Skeletal muscle tissue (tissue), 4 donors: Measurements from ENCODE around the gene GPALPP1. TPM values are rescaled to one million over a fixed set of nuclear protein-coding genes. Genes with fewer than 3 reads are reported as not detected.
A peak's percentile ranks its signal among the peaks of the same experiment; 100 is the strongest.
"Not testable (repeated sequence)": the region's sequence is repeated elsewhere in the genome, so short reads cannot be mapped to it uniquely, and the experiment has no call there.

ENCODE experiments used
- H3K27ac ChIP-seq: one replicate; pipeline ENCODE4 v1.7.0; 2013; ENCODE audit warnings: mild to moderate bottlenecking, low read depth, low read length, inconsistent platforms
- H3K27me3 ChIP-seq, 3 donors: one replicate each; pipeline ENCODE4 v1.7.0; 2013; ENCODE audit warnings: low read length in 3 of 3; ENCODE audit not compliant: control insufficient read depth in 3 of 3, insufficient read depth in 3 of 3
- H3K36me3 ChIP-seq, 3 donors: one replicate each; pipeline ENCODE4 v1.7.0; 2013; ENCODE audit warnings: low read length in 3 of 3; ENCODE audit not compliant: control insufficient read depth in 3 of 3, insufficient read depth in 3 of 3
- H3K4me1 ChIP-seq, 3 donors: one replicate each; pipeline ENCODE4 v1.7.0; 2013; ENCODE audit warnings: low read length in 3 of 3, mild to moderate bottlenecking in 3 of 3; ENCODE audit not compliant: control insufficient read depth in 3 of 3, insufficient read depth in 3 of 3
- H3K4me3 ChIP-seq, 3 donors: one replicate each; pipeline ENCODE4 v1.7.0; 2013; ENCODE audit warnings: low read length in 3 of 3
- H3K9ac ChIP-seq, 3 donors: one replicate each; pipeline ENCODE4 v1.7.0; 2013; ENCODE audit warnings: low read length in 3 of 3, mild to moderate bottlenecking in 3 of 3, moderate library complexity in 2 of 3, low read depth in 1 of 3
- H3K9me3 ChIP-seq, 3 donors: one replicate each; pipeline ENCODE4 v1.7.0; 2013; ENCODE audit warnings: low read length in 3 of 3; ENCODE audit not compliant: control insufficient read depth in 3 of 3
- total RNA-seq: library from RNA; depleted of rRNA; stranded (reverse); fragments of >200 nt; gene quantifications from one replicate; pipeline ENCODE4 v1.2.3, GENCODE V29; 2014
- donor health status: Osteomylitis.

Gene GPALPP1, protein sequence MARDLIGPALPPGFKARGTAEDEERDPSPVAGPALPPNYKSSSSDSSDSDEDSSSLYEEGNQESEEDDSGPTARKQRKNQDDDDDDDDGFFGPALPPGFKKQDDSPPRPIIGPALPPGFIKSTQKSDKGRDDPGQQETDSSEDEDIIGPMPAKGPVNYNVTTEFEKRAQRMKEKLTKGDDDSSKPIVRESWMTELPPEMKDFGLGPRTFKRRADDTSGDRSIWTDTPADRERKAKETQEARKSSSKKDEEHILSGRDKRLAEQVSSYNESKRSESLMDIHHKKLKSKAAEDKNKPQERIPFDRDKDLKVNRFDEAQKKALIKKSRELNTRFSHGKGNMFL
- 15.1 TPM for total RNA-seq

DNA sequence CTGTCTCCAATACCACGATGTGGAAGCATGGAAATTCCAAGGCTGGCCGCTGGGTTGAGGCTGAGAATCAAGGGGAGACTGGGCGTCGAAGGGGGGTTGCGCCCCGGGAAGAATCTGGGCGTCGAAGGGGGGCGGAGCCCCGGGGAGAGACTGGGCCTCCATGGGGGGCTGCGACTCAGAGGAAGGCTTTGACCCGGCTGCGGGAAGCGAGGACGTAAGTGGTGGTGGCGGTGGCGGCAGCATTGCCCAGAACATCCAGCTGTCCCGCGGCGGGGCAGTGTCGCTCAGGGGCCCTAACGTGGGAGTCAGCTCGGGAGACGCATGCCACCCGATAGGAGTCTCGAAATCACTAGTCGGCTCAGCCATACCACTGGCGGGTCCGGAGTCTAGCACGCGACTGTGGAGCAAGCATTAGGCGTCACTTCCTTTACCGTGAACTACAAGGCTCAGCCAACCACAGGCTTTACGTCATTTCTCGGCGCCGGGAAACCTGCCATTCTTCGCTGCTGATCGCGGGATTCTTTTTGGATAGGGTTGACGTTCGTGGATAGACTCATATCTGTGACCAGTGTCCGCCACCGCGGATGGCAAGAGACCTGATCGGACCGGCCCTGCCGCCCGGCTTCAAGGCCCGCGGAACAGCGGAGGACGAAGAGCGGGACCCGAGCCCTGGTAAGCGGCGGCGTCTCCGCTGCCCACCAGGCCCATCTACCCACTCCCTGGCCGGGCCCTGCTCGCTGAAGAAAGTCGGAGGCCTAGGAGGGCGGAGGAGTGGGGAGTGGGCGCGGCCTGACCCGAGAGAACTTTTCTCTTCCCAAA, at the start of gene GPALPP1, which contains the start of gene NUFIP1:
Gene GPALPP1, plus strand, starts transcription at position 468 of the 819 bp plus-strand sequence. Its CDS starts 117 bp downstream, at position 585.
Gene NUFIP1, minus strand, starts transcription at position 401 of the 819 bp plus-strand sequence. Its CDS starts 35 bp downstream, at position 366.
- H3K27me3 ChIP-seq, result no peaks in the 10 kb centered on the region
- H3K9me3 ChIP-seq, result no peaks in the 10 kb centered on the region
- H3K27ac ChIP-seq, result peak within 1 kb of the TSS; percentile 96
- peak within 1 kb of the TSS; percentile 96 to 97 (median 97) for H3K4me3 ChIP-seq
- H3K9ac ChIP-seq, result peak within 1 kb of the TSS; percentile 97 to 100 (median 98)
- peaks cover 0 to 11% (median 6%) of the 10 kb centered on the region in 3 donors for H3K36me3 ChIP-seq
- H3K4me1 ChIP-seq, result peaks cover 23 to 29% (median 24%) of the 10 kb centered on the region in 3 donors

DNA sequence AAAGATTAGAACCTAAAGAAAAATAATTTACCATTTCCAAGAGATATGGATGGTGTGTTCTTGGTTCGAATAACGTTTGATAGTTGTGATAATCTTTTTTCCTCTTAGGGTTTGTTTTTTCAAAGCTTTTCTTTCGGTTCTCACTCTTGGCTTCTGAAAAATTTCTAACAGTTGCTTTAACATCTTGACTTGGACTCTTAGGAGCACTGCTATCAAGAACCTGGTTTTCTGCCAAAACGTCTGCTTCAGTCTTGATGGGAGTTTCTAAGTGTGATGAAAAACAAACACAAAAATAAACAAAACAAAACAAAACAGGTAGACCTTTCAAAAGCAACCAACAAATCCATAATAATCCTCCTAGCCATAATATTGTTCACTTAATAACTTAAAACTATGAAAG, 45.9 kb upstream of the GPALPP1 start:
- not testable (repeated sequence) for H3K9ac ChIP-seq, H3K9me3 ChIP-seq, H3K27me3 ChIP-seq, H3K4me3 ChIP-seq, H3K4me1 ChIP-seq, H3K27ac ChIP-seq, H3K36me3 ChIP-seq

DNA sequence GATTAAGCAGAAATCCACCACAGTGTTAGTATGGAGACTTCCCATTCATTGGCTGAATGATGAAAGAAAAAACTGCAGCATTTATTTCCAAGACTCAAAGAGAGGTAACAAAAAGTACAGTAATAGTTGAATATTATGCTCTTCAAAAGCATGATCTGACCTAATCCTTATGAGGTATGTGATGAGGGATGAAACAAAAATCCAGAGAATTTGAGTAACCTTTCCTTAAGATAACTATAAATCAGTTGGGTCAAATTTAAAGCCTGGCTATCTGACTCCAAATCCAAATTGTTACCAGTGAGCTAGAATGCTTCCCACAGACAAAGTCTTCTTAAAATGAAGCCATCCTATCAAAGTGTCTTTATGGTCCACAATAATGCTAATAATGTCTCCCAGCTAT, 38.2 kb upstream of the GPALPP1 start:
- no peak overlapping the region for H3K9ac ChIP-seq
- no peaks in the 10 kb centered on the region for H3K36me3 ChIP-seq
- peaks cover 0 to 11% (median 6%) of the 10 kb centered on the region in 3 donors for H3K4me1 ChIP-seq
- peak overlapping the region; percentile 16 for H3K27ac ChIP-seq
- no peaks in the 10 kb centered on the region for H3K27me3 ChIP-seq
- no peak overlapping the region for H3K4me3 ChIP-seq
- H3K9me3 ChIP-seq, result no peaks in the 10 kb centered on the region

DNA sequence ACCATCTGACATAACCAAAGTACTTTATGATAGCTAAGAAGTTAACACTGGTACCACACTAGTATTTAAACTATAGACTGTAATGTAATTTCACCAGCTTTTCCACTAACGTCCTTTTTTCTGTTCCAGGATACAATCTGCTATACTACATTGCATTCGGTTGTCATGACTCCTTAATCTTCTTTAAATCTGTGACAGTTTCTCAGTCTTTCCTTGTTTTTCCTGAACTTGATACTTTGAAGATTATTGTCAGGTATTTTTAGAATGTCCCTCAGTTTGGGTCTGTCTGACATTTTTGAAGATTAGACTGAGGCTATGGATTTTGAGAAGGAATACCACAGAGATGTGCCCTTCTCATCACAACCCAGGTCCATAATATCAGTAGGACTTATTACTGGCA, 36.7 kb upstream of the GPALPP1 start:
- H3K9me3 ChIP-seq, result no peaks in the 10 kb centered on the region
- H3K36me3 ChIP-seq, result no peaks in the 10 kb centered on the region
- H3K27me3 ChIP-seq, result no peaks in the 10 kb centered on the region
- no peak overlapping the region for H3K4me3 ChIP-seq
- H3K4me1 ChIP-seq, result peaks cover 0 to 11% (median 6%) of the 10 kb centered on the region in 3 donors
- no peak overlapping the region for H3K27ac ChIP-seq
- H3K9ac ChIP-seq, result no peak overlapping the region

DNA sequence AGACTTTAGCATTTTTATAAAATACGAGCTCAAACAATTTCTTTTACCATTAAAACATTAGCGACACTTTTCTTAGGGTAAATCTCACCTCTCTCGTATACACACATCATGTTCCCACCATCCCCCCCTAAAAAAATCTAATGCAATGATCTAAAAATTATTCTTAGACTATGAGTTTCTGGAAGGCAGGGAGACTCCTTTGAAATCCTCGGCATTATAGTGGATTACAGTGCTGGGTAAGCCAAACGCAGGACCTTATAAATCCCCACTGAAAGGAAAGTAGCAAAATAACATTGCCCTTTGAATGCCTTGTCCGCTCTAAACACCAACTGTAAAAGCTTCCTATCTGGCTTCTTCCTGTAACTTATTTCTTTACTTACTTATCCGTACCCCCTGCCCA, 35.1 kb upstream of the GPALPP1 start:
- H3K27ac ChIP-seq, result no peak overlapping the region
- no peak overlapping the region for H3K4me3 ChIP-seq
- no peaks in the 10 kb centered on the region for H3K27me3 ChIP-seq
- peaks cover 0 to 11% (median 6%) of the 10 kb centered on the region in 3 donors for H3K4me1 ChIP-seq
- H3K36me3 ChIP-seq, result peaks cover 0 to 3% (median 0%) of the 10 kb centered on the region in 3 donors
- H3K9ac ChIP-seq, result peak overlapping the region in 1 of 3 donors; percentile 28
- no peaks in the 10 kb centered on the region for H3K9me3 ChIP-seq

DNA sequence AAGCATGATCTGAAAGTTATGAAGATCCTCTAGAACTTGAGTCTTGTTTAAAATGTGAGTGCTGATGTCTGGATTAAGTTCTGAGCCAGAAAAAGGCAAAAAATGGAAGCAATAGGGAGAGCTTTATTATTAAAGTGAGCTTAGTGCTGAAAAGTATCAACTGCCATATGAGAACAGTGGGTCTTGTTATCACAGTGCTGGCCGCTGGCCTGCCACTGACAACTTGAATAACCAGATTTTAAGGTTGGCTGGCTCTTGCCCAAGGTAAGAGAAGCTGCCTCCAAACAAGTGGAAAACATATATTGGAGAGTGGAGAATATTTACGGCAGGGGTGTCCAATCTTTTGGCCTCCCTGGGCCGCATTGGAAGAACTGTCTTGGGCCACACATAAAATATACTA, 33.9 kb upstream of the GPALPP1 start:
- H3K27ac ChIP-seq, result no peak overlapping the region
- peaks cover 0 to 6% (median 6%) of the 10 kb centered on the region in 3 donors for H3K4me1 ChIP-seq
- no peaks in the 10 kb centered on the region for H3K9me3 ChIP-seq
- no peak overlapping the region for H3K4me3 ChIP-seq
- H3K27me3 ChIP-seq, result no peaks in the 10 kb centered on the region
- peaks cover 0 to 3% (median 0%) of the 10 kb centered on the region in 3 donors for H3K36me3 ChIP-seq
- H3K9ac ChIP-seq, result no peak overlapping the region

DNA sequence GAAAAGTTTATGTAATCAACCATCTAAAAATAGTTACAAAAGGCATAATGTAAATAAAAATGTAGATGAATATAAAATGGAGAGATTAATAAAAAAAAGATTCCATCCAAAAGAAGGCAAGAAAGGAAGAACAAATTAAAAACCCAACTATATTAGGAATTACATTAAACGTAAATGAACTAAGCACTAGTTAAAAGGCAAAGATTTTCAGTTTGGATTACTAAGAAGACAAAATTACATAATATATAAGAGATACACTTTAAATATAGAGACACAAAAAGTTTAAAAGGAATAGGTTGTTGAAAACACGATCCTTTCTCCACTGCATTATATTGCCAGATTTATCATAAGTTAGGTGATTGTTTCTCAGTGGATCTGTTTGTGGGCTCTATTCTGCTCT, 27.3 kb upstream of the GPALPP1 start:
- Histone ChIP-seq H3K27me3 (no peaks in the 10 kb centered on the region), H3K9ac (no peak overlapping the region), H3K9me3 (peaks cover 3 to 5% (median 3%) of the 10 kb centered on the region in 3 donors), H3K4me3 (no peak overlapping the region), H3K36me3 (peaks cover 6 to 30% (median 18%) of the 10 kb centered on the region in 3 donors), H3K27ac (no peak overlapping the region), H3K4me1 (no peaks in the 10 kb centered on the region)

DNA sequence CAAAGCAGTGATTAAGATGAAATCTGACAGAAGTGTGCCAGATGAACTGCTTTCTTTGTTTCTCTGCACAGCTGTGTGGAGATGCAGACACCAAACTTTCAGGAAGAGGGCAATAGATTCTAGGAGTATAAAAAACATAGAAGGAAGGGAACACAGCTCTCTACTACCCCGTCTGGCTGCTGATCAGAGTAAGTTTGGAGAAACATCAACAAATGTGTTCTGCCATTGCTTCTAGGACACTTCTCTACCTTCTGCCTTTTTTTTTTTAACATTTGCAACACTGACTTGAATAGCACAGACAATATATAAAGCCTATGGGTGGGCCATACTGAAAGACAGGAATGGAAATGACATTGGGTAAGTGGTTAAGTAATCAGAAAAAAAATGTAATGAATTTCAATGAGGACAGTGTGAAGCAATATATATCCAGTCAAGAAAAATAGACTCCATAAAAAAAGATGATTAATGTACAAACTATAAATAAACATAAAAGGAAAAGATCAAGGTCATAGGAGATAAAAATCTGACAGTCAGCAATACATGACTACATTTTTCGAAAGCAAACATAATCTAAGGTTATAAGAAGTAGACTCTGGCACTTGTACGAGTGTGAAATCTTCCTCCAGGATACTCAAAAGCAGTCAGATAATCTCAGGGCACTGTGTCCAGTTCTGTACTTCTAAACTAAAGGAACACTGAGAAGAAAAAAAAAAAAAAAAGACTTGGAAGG, 21.5 kb upstream of the GPALPP1 start:
- Histone ChIP-seq H3K36me3 (peaks cover 3 to 14% (median 12%) of the 10 kb centered on the region in 3 donors), H3K4me3 (no peak overlapping the region), H3K9ac (no peak overlapping the region), H3K27ac (peak overlapping the region; percentile 45), H3K27me3 (no peaks in the 10 kb centered on the region), H3K9me3 (no peaks in the 10 kb centered on the region), H3K4me1 (peaks cover 8 to 30% (median 29%) of the 10 kb centered on the region in 3 donors)

DNA sequence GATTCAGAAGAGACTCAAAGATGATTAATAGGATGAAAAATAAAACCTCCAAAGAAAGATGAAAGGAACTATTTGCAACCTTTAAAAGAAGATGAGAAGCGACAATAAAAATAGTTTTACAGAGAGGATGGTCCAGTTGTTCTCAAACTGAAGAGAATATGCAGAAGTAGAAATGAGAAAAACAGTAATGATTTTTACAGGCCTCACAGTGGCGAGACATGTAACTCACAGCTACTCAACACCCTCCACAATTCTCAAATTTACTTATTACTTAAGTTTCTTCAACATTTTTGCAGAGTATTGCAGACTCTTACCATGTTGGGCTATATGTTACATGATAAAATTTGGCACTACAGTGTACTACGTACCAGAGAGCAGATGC, 20.9 kb upstream of the GPALPP1 start:
- Histone ChIP-seq H3K27ac (peak overlapping the region; percentile 45), H3K9me3 (no peaks in the 10 kb centered on the region), H3K27me3 (no peaks in the 10 kb centered on the region), H3K36me3 (peaks cover 3 to 12% (median 11%) of the 10 kb centered on the region in 3 donors), H3K9ac (no peak overlapping the region), H3K4me1 (peaks cover 8 to 30% (median 29%) of the 10 kb centered on the region in 3 donors), H3K4me3 (no peak overlapping the region)
